HG02970 (cell line): Measurements from ENCODE around the gene NAPEPLD.
"Not testable (repeated sequence)": the region's sequence is repeated elsewhere in the genome, so short reads cannot be mapped to it uniquely, and the experiment has no call there.

Experiments
- ATAC-seq: cut with Tn5 transposase; IDR thresholded peaks from one replicate; pipeline ENCODE4 v1.9.1; 2021; ENCODE audit warnings: mild to moderate bottlenecking, moderate library complexity, moderate number of reproducible peaks; ENCODE audit not compliant: unreplicated experiment, low FRiP score

NAPEPLD gene

GRCh38 chr7:103116511-103116910 is 32.4 kb downstream of the NAPEPLD start:
- no peak for ATAC-seq

GRCh38 chr7:103115771-103116170 is 33.1 kb downstream of the NAPEPLD start:
- ATAC-seq, result no peak

GRCh38 chr7:103114576-103115008 is 34.3 kb downstream of the NAPEPLD start:
- no peak for ATAC-seq

GRCh38 chr7:103113164-103113563 is 35.7 kb downstream of the NAPEPLD start:
- no peak for ATAC-seq

GRCh38 chr7:103106703-103107070 is 42.2 kb downstream of the NAPEPLD start:
- ATAC-seq, result not testable (repeated sequence)

GRCh38 chr7:103106005-103106702 is 42.7 kb downstream of the NAPEPLD start:
- ATAC-seq, result no peak

- no peak for ATAC-seq
These were observed 47.4 kb downstream of the NAPEPLD start for GRCh38 chr7:103101543-103101942.

- no peak for ATAC-seq
These were observed 48.6 kb downstream of the NAPEPLD start for GRCh38 chr7:103100348-103100747.

- ATAC-seq, result no peak
These were observed 51.9 kb downstream of the NAPEPLD start for GRCh38 chr7:103097041-103097440.

- ATAC-seq, result not testable (repeated sequence)
These were observed 53.3 kb downstream of the NAPEPLD start for GRCh38 chr7:103095558-103095957.

GRCh38 chr7:103094102-103094501 is 54.8 kb downstream of the NAPEPLD start:
- ATAC-seq, result no peak

GRCh38 chr7:103093429-103093828 is 55.5 kb downstream of the NAPEPLD start:
- no peak for ATAC-seq

GRCh38 chr7:103092321-103092720 is 56.6 kb downstream of the NAPEPLD start:
- ATAC-seq, result not testable (repeated sequence)

- ATAC-seq, result no peak
These were observed 65.7 kb downstream of the NAPEPLD start for GRCh38 chr7:103083210-103083609.

GRCh38 chr7:103082497-103082896 is 66.4 kb downstream of the NAPEPLD start:
- no peak for ATAC-seq

GRCh38 chr7:103080923-103081322 is 68.0 kb downstream of the NAPEPLD start:
- no peak for ATAC-seq

GRCh38 chr7:103079836-103080235 is 69.1 kb downstream of the NAPEPLD start:
- ATAC-seq, result no peak

- ATAC-seq, result not testable (repeated sequence)
These were observed 70.7 kb downstream of the NAPEPLD start for GRCh38 chr7:103078226-103078625.

- ATAC-seq, result no peak
These were observed 71.6 kb downstream of the NAPEPLD start for GRCh38 chr7:103077318-103077717.

GRCh38 chr7:103076764-103077163 is 72.1 kb downstream of the NAPEPLD start:
- no peak for ATAC-seq

- peak; percentile 50 for ATAC-seq
These were observed 73.5 kb downstream of the NAPEPLD start for GRCh38 chr7:103075337-103075918.
